PC-3 (cell line): Measurements from ENCODE around the gene PLA2G4F. TPM values are rescaled to one million over a fixed set of nuclear protein-coding genes. Genes with fewer than 3 reads are reported as not detected.

Experiments used
- ATAC-seq: fragments of 200-7000 bp; cut with Tn5 transposase; 2 replicates; pipeline ENCODE4 v1.9.1; 2020; ENCODE audit warnings: mild to moderate bottlenecking, moderate library complexity
- BruUV-seq: library from RNA; stranded (reverse); fragments of 400-500 nt; replicated peaks from 2 replicates; lab custom pipeline; 2021; lab: Mats Ljungman, UMichigan
- CTCF ChIA-PET: fragments of 300-600 bp; sonication (Branson Sonifier 250); formaldehyde crosslinking; loops from one replicate; lab custom pipeline; 2022; ENCODE audit warnings: antibody characterized with exemption; lab: Charles Lee
- POLR2A ChIA-PET: fragments of 300-600 bp; sonication (Branson Sonifier 250); formaldehyde crosslinking; loops from one replicate; lab custom pipeline; 2022; ENCODE audit warnings: antibody characterized with exemption; ENCODE audit not compliant: unreplicated experiment; lab: Charles Lee
- DNase-seq: peaks from one replicate; pipeline ENCODE4 v3.0.0-alpha.2; 2015
- H2AFZ ChIP-seq: fragments of 300-600 bp; sonication (generic); 2 replicates; pipeline ENCODE4 v1.6.0; 2016; ENCODE audit warnings: antibody characterized with exemption, low read length
- H3F3A ChIP-seq: fragments of 300-600 bp; sonication (generic); one replicate; pipeline ENCODE4 v1.6.0; 2017; ENCODE audit warnings: antibody characterized with exemption, low read length, control low read depth, mild to moderate bottlenecking; ENCODE audit not compliant: unreplicated experiment
- H3K27ac ChIP-seq: fragments of 300-600 bp; sonication (generic); 2 replicates; pipeline ENCODE4 v1.5.1; 2016; ENCODE audit warnings: mild to moderate bottlenecking, low read length
- H3K27me3 ChIP-seq: fragments of 300-600 bp; sonication (generic); 2 replicates; pipeline ENCODE4 v1.6.1; 2016; ENCODE audit warnings: low read length, mixed read lengths
- H3K36me3 ChIP-seq: fragments of 300-600 bp; sonication (generic); 2 replicates; pipeline ENCODE4 v1.6.1; 2016; ENCODE audit warnings: low read depth, mixed run types, low read length, mixed read lengths
- H3K4me1 ChIP-seq: fragments of 300-600 bp; sonication (generic); 2 replicates; pipeline ENCODE4 v1.5.1; 2016; ENCODE audit warnings: low read length; ENCODE audit not compliant: insufficient read depth
- H3K4me2 ChIP-seq: fragments of 300-600 bp; sonication (generic); 2 replicates; pipeline ENCODE4 v1.6.0; 2016; ENCODE audit warnings: low read length
- H3K4me3 ChIP-seq: fragments of 300-600 bp; sonication (generic); 2 replicates; pipeline ENCODE4 v1.5.1; 2016; ENCODE audit warnings: mild to moderate bottlenecking, low read length, mixed read lengths
- H3K79me2 ChIP-seq: fragments of 300-600 bp; sonication (generic); 2 replicates; pipeline ENCODE4 v1.6.1; 2017; ENCODE audit warnings: low read length, mixed read lengths
- H3K9ac ChIP-seq: fragments of 300-600 bp; sonication (generic); 2 replicates; pipeline ENCODE4 v1.6.0; 2016; ENCODE audit warnings: mild to moderate bottlenecking, low read length
- H3K9me2 ChIP-seq: fragments of 300-600 bp; sonication (generic); replicated peaks from 2 replicates; pipeline ENCODE4 v1.6.1; 2016; ENCODE audit warnings: mixed run types, low read length, mixed read lengths
- H3K9me3 ChIP-seq: fragments of 300-600 bp; sonication (generic); 2 replicates; pipeline ENCODE4 v1.6.1; 2016; ENCODE audit warnings: low read length, mixed read lengths
- H4K20me1 ChIP-seq: fragments of 300-600 bp; sonication (generic); 2 replicates; pipeline ENCODE4 v1.6.1; 2016; ENCODE audit warnings: low read length, mixed read lengths
- CTCF ChIP-seq: fragments of 300-600 bp; sonication (generic); conservative IDR thresholded peaks from 2 replicates; pipeline ENCODE4 v1.5.1; 2017; ENCODE audit warnings: antibody characterized with exemption, low read depth, mild to moderate bottlenecking, low read length
- EZH2 ChIP-seq: fragments of 300-600 bp; sonication (generic); IDR thresholded peaks from one replicate; pipeline ENCODE4 v1.6.1; 2017; ENCODE audit warnings: antibody characterized with exemption, mild to moderate bottlenecking, low read length; ENCODE audit not compliant: unreplicated experiment
- EZH2phosphoT487 ChIP-seq: fragments of 300-600 bp; sonication (generic); IDR thresholded peaks from 2 replicates; pipeline ENCODE4 v1.6.1; 2018; ENCODE audit warnings: mild to moderate bottlenecking, antibody characterized with exemption, low read length, borderline replicate concordance
- intact Hi-C: fragments of 100-400 bp; cut with micrococcal nuclease; formaldehyde crosslinking; loops from 2 replicates; pipeline ENCODE4 v1.9.0; 2023
- total RNA-seq: library from RNA; depleted of rRNA; stranded (reverse); fragments of >200 nt; gene quantifications from 2 replicates; pipeline ENCODE4 v1.2.3, GENCODE V29; 2014

The PLA2G4F gene
- total RNA-seq, 1 experiment from 2014 or later: 5.8 TPM

GRCh38 chr15:42165106-42165505 lies 8.7 kb upstream of the PLA2G4F start:
- no TSS peak for BruUV-seq
- ATAC-seq (no peak), DNase-seq (peak; percentile 28)
- Histone ChIP-seq H2AFZ (no peak overlapping the region), H3K27me3 (no peaks in the 10 kb centered on the region), H3F3A (no peaks in the 10 kb centered on the region), H4K20me1 (no peaks in the 10 kb centered on the region), H3K9me3 (no peaks in the 10 kb centered on the region), H3K27ac (no peak overlapping the region), H3K4me2 (no peak overlapping the region), H3K36me3 (peaks cover 56% of the 10 kb centered on the region), H3K4me1 (peaks cover 4% of the 10 kb centered on the region; the same call in 1 of the 2 replicates), H3K9ac (no peak overlapping the region), H3K9me2 (no peaks in the 10 kb centered on the region), H3K79me2 (no peaks in the 10 kb centered on the region), H3K4me3 (no peak overlapping the region)
- intact Hi-C loops: no loop called here
- ChIA-PET CTCF (no interaction called here), POLR2A (interaction anchor here (0.5 kb wide), 1 partner anchor 87 kb away, joined by 5 read pairs; no protein-coding TSS in a partner anchor)
- TF ChIP-seq EZH2phosphoT487 (no peak), CTCF (no peak), EZH2 (no peak)

GRCh38 chr15:42163947-42164550 lies 7.6 kb upstream of the PLA2G4F start:
- peaks cover 4% of the 10 kb centered on the region; the same call in 1 of the 2 replicates for H3K4me1 ChIP-seq
- no peaks in the 10 kb centered on the region for H4K20me1 ChIP-seq
- no peaks in the 10 kb centered on the region for H3K9me2 ChIP-seq
- peaks cover 54% of the 10 kb centered on the region for H3K36me3 ChIP-seq
- DNase-seq: no peak
- no peak overlapping the region for H3K4me2 ChIP-seq
- no peak for ATAC-seq
- no peak for TF ChIP-seq CTCF
- TF ChIP-seq EZH2: no peak
- no peak for TF ChIP-seq EZH2phosphoT487
- no TSS peak for BruUV-seq
- no peaks in the 10 kb centered on the region for H3K27me3 ChIP-seq
- CTCF ChIA-PET: no interaction called here
- intact Hi-C loops: no loop called here
- POLR2A ChIA-PET: interaction anchor here (0.6 kb wide), 1 partner anchor 219 kb away, joined by 3 read pairs; no protein-coding TSS in a partner anchor
- H3K9ac ChIP-seq: no peak overlapping the region
- H3K9me3 ChIP-seq: no peaks in the 10 kb centered on the region
- no peak overlapping the region for H3K4me3 ChIP-seq
- no peaks in the 10 kb centered on the region for H3F3A ChIP-seq
- no peak overlapping the region for H2AFZ ChIP-seq
- H3K27ac ChIP-seq: no peak overlapping the region
- no peaks in the 10 kb centered on the region for H3K79me2 ChIP-seq

- Histone ChIP-seq H3K4me1 (peaks cover 4% of the 10 kb centered on the region; the same call in 1 of the 2 replicates), H3K27me3 (no peaks in the 10 kb centered on the region), H3K9me3 (no peaks in the 10 kb centered on the region), H3K79me2 (no peaks in the 10 kb centered on the region), H3K9ac (no peak overlapping the region), H3K36me3 (peaks cover 54% of the 10 kb centered on the region), H3K9me2 (no peaks in the 10 kb centered on the region), H3K4me2 (no peak overlapping the region), H4K20me1 (no peaks in the 10 kb centered on the region), H3F3A (no peaks in the 10 kb centered on the region), H2AFZ (no peak overlapping the region), H3K4me3 (no peak overlapping the region), H3K27ac (no peak overlapping the region)
- intact Hi-C loops: no loop called here
- TF ChIP-seq EZH2 (no peak), EZH2phosphoT487 (no peak), CTCF (no peak)
- POLR2A ChIA-PET: no interaction called here
- CTCF ChIA-PET: no interaction called here
- no peak for DNase-seq
- ATAC-seq: no peak
- BruUV-seq: no TSS peak
Observed at GRCh38 chr15:42163291-42163690, 6.9 kb upstream of the PLA2G4F start.
